ENCODE measurements around the gene FSTL4.

GRCh38 chr5:133569347-133569746 is 43.0 kb downstream of the FSTL4 start:
- no peak for TF ChIP-seq POLR2AphosphoS5 (IDR thresholded peaks at IDR 0.05)
- TF ChIP-seq POLR2A (IDR thresholded peaks at IDR 0.05) = no peak
- TF ChIP-seq CTCF (IDR thresholded peaks at IDR 0.05) = no peak

Measured in prostate gland (tissue), 2 donors.